Small intestine (tissue), 7 donors: ENCODE results near the gene CDK5R2. TPM values are rescaled to one million over a fixed set of nuclear protein-coding genes. Genes with fewer than 3 reads are reported as not detected.

ENCODE experiments used
- DNase-seq, 2 donors: peaks; one replicate each; pipeline versions ENCODE4 v3.0.0 to v3.0.0-alpha.2; 2013
- FAIRE-seq: peaks from 2 replicates; lab custom pipeline; 2012; peaks lifted over from hg19 to GRCh38; lab: Jason Lieb, UNC
- H3K27ac ChIP-seq, 3 donors: one replicate each; pipeline ENCODE4 v1.5.1; 2013; ENCODE audit warnings: low read length in 2 of 3, mild to moderate bottlenecking in 2 of 3, control low read depth in 1 of 3, inconsistent platforms in 1 of 3, low read depth in 1 of 3, moderate library complexity in 1 of 3
- H3K27me3 ChIP-seq, 3 donors: one replicate each; pipeline ENCODE4 v1.6.1; 2013; ENCODE audit warnings: low read length in 3 of 3, inconsistent platforms in 1 of 3; ENCODE audit not compliant: control insufficient read depth in 3 of 3, insufficient read depth in 3 of 3
- H3K36me3 ChIP-seq, 3 donors: one replicate each; pipeline ENCODE4 v1.6.1; 2013; ENCODE audit warnings: low read length in 3 of 3, inconsistent platforms in 1 of 3, low read depth in 1 of 3, mild to moderate bottlenecking in 1 of 3, moderate library complexity in 1 of 3; ENCODE audit not compliant: control insufficient read depth in 3 of 3, insufficient read depth in 2 of 3
- H3K4me1 ChIP-seq, 3 donors: one replicate each; pipeline ENCODE4 v1.6.1; 2013; ENCODE audit warnings: low read length in 2 of 3, inconsistent platforms in 1 of 3, low read depth in 1 of 3, mild to moderate bottlenecking in 1 of 3, moderate library complexity in 1 of 3; ENCODE audit not compliant: control insufficient read depth in 3 of 3, insufficient read depth in 2 of 3
- H3K4me3 ChIP-seq, 3 donors: one replicate each; pipeline ENCODE4 v1.5.1; 2013; ENCODE audit warnings: low read length in 3 of 3, control low read depth in 1 of 3, inconsistent platforms in 1 of 3, low read depth in 1 of 3, mild to moderate bottlenecking in 1 of 3, moderate library complexity in 1 of 3
- H3K9me3 ChIP-seq, 2 donors: one replicate each; pipeline ENCODE4 v1.6.1; 2013; ENCODE audit warnings: low read depth in 1 of 2, low read length in 1 of 2; ENCODE audit not compliant: control insufficient read depth in 2 of 2, insufficient read depth in 1 of 2
- WGBS, 3 donors: extraction: QIAGEN DNeasy Blood & Tissue Kit; methylation state at CpG; one replicate each; pipeline ENCODE4 v1.1.7; 2013; 5-methylcytosine and 5-hydroxymethylcytosine counted together
- polyA plus RNA-seq, 4 donors: library from polyadenylated mRNA; stranded (reverse) in 3 of 4; unstranded in 1 of 4; fragments of 200-250 nt in 3 of 4; fragments of 120-200 nt in 1 of 4; gene quantifications; one replicate each; pipeline versions ENCODE4 v1.2.1 to v1.2.3, GENCODE V29; 2013
- donor health status: healthy with polysubstance abuse.
- donor health status: control.
- donor health status: control.
- donor health status: Bipolar disorder and iron deficiency.
- donor health status: healthy.

CDK5R2 gene
- polyA plus RNA-seq, 4 donors: 0.22 to 1.5 (median 1.4) TPM; not detected in 1

GRCh38 chr2:218982586-218983262, 23.3 kb downstream of the CDK5R2 start:
- peaks cover 0 to 2% of the 10 kb centered on the region in 2 donors for H3K9me3 ChIP-seq
- 8 to 15% (median 12%) methylated on average over 27 to 28 of the region's 28 CpGs for WGBS, 3 donors
- peaks cover 11 to 94% (median 63%) of the 10 kb centered on the region in 3 donors for H3K27me3 ChIP-seq
- peaks cover 0 to 23% (median 4%) of the 10 kb centered on the region in 3 donors for H3K4me1 ChIP-seq
- no peaks in the 10 kb centered on the region for H3K36me3 ChIP-seq
- H3K4me3 ChIP-seq: no peak overlapping the region
- FAIRE-seq (no peak), DNase-seq (no peak)
- H3K27ac ChIP-seq: no peak overlapping the region

GRCh38 chr2:218983263-218983933, 23.9 kb downstream of the CDK5R2 start:
- Histone ChIP-seq H3K9me3 (peaks cover 0 to 2% of the 10 kb centered on the region in 2 donors), H3K27ac (peak overlapping the region in 1 of 3 donors; percentile 0), H3K4me1 (peaks cover 0 to 23% (median 4%) of the 10 kb centered on the region in 3 donors), H3K27me3 (peaks cover 11 to 95% (median 60%) of the 10 kb centered on the region in 3 donors), H3K4me3 (peak overlapping the region in 1 of 3 donors; percentile 6), H3K36me3 (no peaks in the 10 kb centered on the region)
- DNase-seq (no peak), FAIRE-seq (no peak)
- WGBS, 3 donors: 5 to 8% (median 7%) methylated on average over 23 of the region's 23 CpGs

GRCh38 chr2:218983934-218984238, 24.4 kb downstream of the CDK5R2 start:
- FAIRE-seq: no peak
- peak overlapping the region in 1 of 3 donors; percentile 6 for H3K4me3 ChIP-seq

GRCh38 chr2:218984239-218985020, 25.0 kb downstream of the CDK5R2 start:
- H3K27me3 ChIP-seq: peaks cover 11 to 96% (median 67%) of the 10 kb centered on the region in 3 donors
- DNase-seq (peak in 1 of 2 donors; percentile 40), FAIRE-seq (no peak)
- WGBS, 3 donors: 1 to 2% (median 1%) methylated on average over 46 to 50 of the region's 50 CpGs
- H3K4me1 ChIP-seq: peaks cover 0 to 23% (median 4%) of the 10 kb centered on the region in 3 donors
- peak overlapping the region in 1 of 3 donors; percentile 4 for H3K4me3 ChIP-seq
- peaks cover 0 to 2% of the 10 kb centered on the region in 2 donors for H3K9me3 ChIP-seq
- no peaks in the 10 kb centered on the region for H3K36me3 ChIP-seq
- peak overlapping the region in 1 of 3 donors; percentile 9 for H3K27ac ChIP-seq

More at GRCh38 chr2:218983934-218984238, 24.4 kb downstream of the CDK5R2 start:
- Histone ChIP-seq H3K27me3 (peaks cover 11 to 95% (median 61%) of the 10 kb centered on the region in 3 donors), H3K36me3 (no peaks in the 10 kb centered on the region), H3K9me3 (peaks cover 0 to 2% of the 10 kb centered on the region in 2 donors), H3K27ac (peak overlapping the region in 1 of 3 donors; percentile 0), H3K4me1 (peaks cover 0 to 23% (median 4%) of the 10 kb centered on the region in 3 donors)
- WGBS, 3 donors: 12 to 13% (median 12%) methylated on average over 10 of the region's 10 CpGs
- no peak for DNase-seq

GRCh38 chr2:218985021-218985324, 25.5 kb downstream of the CDK5R2 start, which contains the start of gene FEV:
Gene FEV (minus strand): TSS chr2:218985184. CDS start chr2:218985075, 109 bp downstream.
- Histone ChIP-seq H3K4me1 (peaks cover 0 to 23% (median 4%) of the 10 kb centered on the region in 3 donors), H3K27me3 (peaks cover 11 to 96% (median 67%) of the 10 kb centered on the region in 3 donors), H3K9me3 (peaks cover 0 to 2% of the 10 kb centered on the region in 2 donors), H3K36me3 (no peaks in the 10 kb centered on the region), H3K27ac (peak within 1 kb of the TSS in 1 of 3 donors; percentile 9), H3K4me3 (peak within 1 kb of the TSS in 1 of 3 donors; percentile 6)
- WGBS, 3 donors: 1% methylated on average over 14 to 32 of the region's 32 CpGs
- FAIRE-seq (no peak), DNase-seq (no peak)

- DNase-seq (no peak), FAIRE-seq (no peak)
- H3K36me3 ChIP-seq: no peaks in the 10 kb centered on the region
- peaks cover 0 to 23% (median 4%) of the 10 kb centered on the region in 3 donors for H3K4me1 ChIP-seq
- peaks cover 11 to 96% (median 69%) of the 10 kb centered on the region in 3 donors for H3K27me3 ChIP-seq
- peaks cover 0 to 2% of the 10 kb centered on the region in 2 donors for H3K9me3 ChIP-seq
- H3K27ac ChIP-seq: no peak overlapping the region
- 4 to 5% (median 4%) methylated on average over 33 to 49 of the region's 49 CpGs for WGBS, 3 donors
- H3K4me3 ChIP-seq: no peak overlapping the region
These were observed 26.0 kb downstream of the CDK5R2 start for GRCh38 chr2:218985325-218986091.

- DNase-seq: no peak
- Histone ChIP-seq H3K9me3 (peaks cover 0 to 2% of the 10 kb centered on the region in 2 donors), H3K27me3 (peaks cover 13 to 96% (median 66%) of the 10 kb centered on the region in 3 donors), H3K4me3 (no peak overlapping the region), H3K36me3 (no peaks in the 10 kb centered on the region), H3K4me1 (peaks cover 0 to 17% (median 4%) of the 10 kb centered on the region in 3 donors), H3K27ac (no peak overlapping the region)
- 35 to 41% (median 38%) methylated on average over 4 of the region's 4 CpGs for WGBS, 3 donors
- FAIRE-seq: no peak
These were observed 26.8 kb downstream of the CDK5R2 start for GRCh38 chr2:218986148-218986761.
